HepG2 (cell line): ENCODE measurements around the gene LSMEM2. TPM values are rescaled to one million over a fixed set of nuclear protein-coding genes. Genes with fewer than 3 reads are reported as not detected.

Source experiments
- AGO2 ChIP-seq: fragments of 200-400 bp; formaldehyde crosslinking; optimal IDR thresholded peaks from 2 replicates; pipeline ENCODE3; 2017; ENCODE audit warnings: mild to moderate bottlenecking, low read depth, low read length, moderate library complexity
- FOXJ3 ChIP-seq: sonication (generic); formaldehyde crosslinking; IDR thresholded peaks from 2 replicates; pipeline ENCODE4 v1.4.0; 2020; ENCODE audit warnings: missing genetic modification reagents, mild to moderate bottlenecking, borderline replicate concordance
- FOXM1 ChIP-seq: sonication (generic); formaldehyde crosslinking; IDR thresholded peaks from 2 replicates; pipeline ENCODE4 v1.5.0; 2020; ENCODE audit warnings: missing genetic modification reagents
- HIC2 ChIP-seq: sonication (generic); formaldehyde crosslinking; IDR thresholded peaks from 2 replicates; pipeline ENCODE4 v1.9.0; 2022; ENCODE audit warnings: low read depth, missing genetic modification reagents
- IRF2 ChIP-seq: IDR thresholded peaks from 2 replicates; pipeline ENCODE4 v1.6.1; 2018; ENCODE audit warnings: missing genetic modification reagents, missing compliant biosample characterization
- MED1 ChIP-seq: sonication (generic); formaldehyde crosslinking; IDR thresholded peaks from 2 replicates; pipeline ENCODE4 v1.4.0; 2020; ENCODE audit warnings: missing genetic modification reagents
- NFE2L2 ChIP-seq: fragments of 150-350 bp; IDR thresholded peaks from 2 replicates; pipeline ENCODE4 v1.6.1; 2014; ENCODE audit warnings: low read length
- NKX3-1 ChIP-seq: sonication (generic); formaldehyde crosslinking; IDR thresholded peaks from 2 replicates; pipeline ENCODE4 v1.5.0; 2020; ENCODE audit warnings: missing genetic modification reagents
- PHF21A ChIP-seq: sonication (generic); formaldehyde crosslinking; IDR thresholded peaks from 2 replicates; pipeline ENCODE4 v1.5.0; 2020; ENCODE audit warnings: mild to moderate bottlenecking, missing genetic modification reagents
- POLR2AphosphoS2 ChIP-seq: IDR thresholded peaks from 2 replicates; pipeline ENCODE4 v1.6.1; 2011; ENCODE audit warnings: low read depth, low read length, improper control_type of control experiment
- PTBP1 ChIP-seq: fragments of 200-400 bp; formaldehyde crosslinking; IDR thresholded peaks from 2 replicates; pipeline ENCODE4 v1.6.1; 2018; ENCODE audit warnings: low read length, low read depth; ENCODE audit not compliant: poor library complexity, severe bottlenecking
- RBAK ChIP-seq: sonication (generic); formaldehyde crosslinking; IDR thresholded peaks from 2 replicates; pipeline ENCODE4 v1.5.1; 2020; ENCODE audit warnings: mild to moderate bottlenecking, missing genetic modification reagents
- RFX1 ChIP-seq: fragments of 450-650 bp; IDR thresholded peaks from 2 replicates; pipeline ENCODE4 v1.6.1; 2017
- RFX5 ChIP-seq: IDR thresholded peaks from 2 replicates; pipeline ENCODE4 v1.6.1; 2011; ENCODE audit warnings: low read depth, low read length, improper control_type of control experiment
- RORA ChIP-seq: sonication (generic); formaldehyde crosslinking; IDR thresholded peaks from 2 replicates; pipeline ENCODE4 v1.5.0; 2020; ENCODE audit warnings: mild to moderate bottlenecking, missing genetic modification reagents, moderate library complexity
- ZBTB42 ChIP-seq: sonication (generic); formaldehyde crosslinking; IDR thresholded peaks from 2 replicates; pipeline ENCODE4 v1.5.0; 2020; ENCODE audit warnings: mild to moderate bottlenecking, missing genetic modification reagents
- ZFP1 ChIP-seq: IDR thresholded peaks from 2 replicates; pipeline ENCODE4 v1.6.1; 2016
- ZMYM2 ChIP-seq: sonication (generic); formaldehyde crosslinking; IDR thresholded peaks from 2 replicates; pipeline ENCODE4 v1.8.0; 2022; ENCODE audit warnings: mild to moderate bottlenecking, missing genetic modification reagents
- ZNF136 ChIP-seq: sonication (generic); formaldehyde crosslinking; IDR thresholded peaks from 2 replicates; pipeline ENCODE4 v1.8.1; 2022; ENCODE audit warnings: low read depth, mild to moderate bottlenecking, moderate library complexity, missing genetic modification reagents
- ZNF230 ChIP-seq: sonication (generic); formaldehyde crosslinking; IDR thresholded peaks from 2 replicates; pipeline ENCODE4 v1.4.0; 2020; ENCODE audit warnings: mild to moderate bottlenecking, missing genetic modification reagents
- ZNF33A ChIP-seq: sonication (generic); formaldehyde crosslinking; IDR thresholded peaks from 2 replicates; pipeline ENCODE4 v1.5.1; 2020; ENCODE audit warnings: missing genetic modification reagents, mild to moderate bottlenecking, moderate library complexity, borderline replicate concordance
- ZNF547 ChIP-seq: sonication (generic); formaldehyde crosslinking; IDR thresholded peaks from 2 replicates; pipeline ENCODE4 v1.5.1; 2020; ENCODE audit warnings: mild to moderate bottlenecking, missing genetic modification reagents
- ZNF737 ChIP-seq: sonication (generic); formaldehyde crosslinking; IDR thresholded peaks from 2 replicates; pipeline ENCODE4 v1.5.0; 2020; ENCODE audit warnings: missing genetic modification reagents, mild to moderate bottlenecking, borderline replicate concordance
- ZNF770 ChIP-seq: sonication (generic); formaldehyde crosslinking; IDR thresholded peaks from 2 replicates; pipeline ENCODE4 v1.5.0; 2020; ENCODE audit warnings: mild to moderate bottlenecking, missing genetic modification reagents
- polyA plus RNA-seq, 8 experiments: library from polyadenylated mRNA; depleted of rRNA in 3 of 8; stranded (reverse) in 7 of 8; unstranded in 1 of 8; fragments of >200 nt; fragmentation: Illumina TruSeq in 4 of 8; extraction: Trizol in 4 of 8; gene quantifications; 2 replicates each; pipeline versions ENCODE4 v1.2.1 to v1.2.3, GENCODE V29; 2011 to 2016; ENCODE audit warnings: low read depth in 4 of 8, missing spikeins in 1 of 8, mixed read lengths in 1 of 8; ENCODE audit not compliant: insufficient read depth in 1 of 8
- total RNA-seq, 5 experiments: library from RNA; depleted of rRNA; stranded (reverse); fragments of >200 nt; fragmentation: Illumina TruSeq; extraction: Trizol; gene quantifications; 2 replicates each; pipeline ENCODE4 v1.2.3, GENCODE V29; 2016; ENCODE audit warnings: low read depth in 1 of 5

LSMEM2 gene
- total and polyA plus RNA-seq, 2 of the 13 experiments (the other 11 are each of a cell fraction or from before 2014, with no cell fraction given), result 0.07 to 0.41 TPM

GRCh38 chr3:50260027-50260941 lies 18.6 kb upstream of the LSMEM2 start (continued):
- 0 out of 2 replicates have a peak, but pooled peaks have one; percentile 2 for TF ChIP-seq NKX3-1 (CRISPR knock-in tag)
- peak; percentile 57; the same call in 1 of the 2 replicates for TF ChIP-seq FOXJ3 (CRISPR knock-in tag)
- TF ChIP-seq ZMYM2, result peak; percentile 34; the same call in 1 of the 2 replicates
- TF ChIP-seq POLR2AphosphoS2, result no peak
- 0 out of 2 replicates have a peak, but pooled peaks have one; percentile 7 for TF ChIP-seq FOXM1 (CRISPR knock-in tag)
- 0 out of 2 replicates have a peak, but pooled peaks have one; percentile 68 for TF ChIP-seq ZFP1 (CRISPR knock-in tag)
- TF ChIP-seq ZNF230 (CRISPR knock-in tag), result no peak
- no peak for TF ChIP-seq RORA (CRISPR knock-in tag)
- no peak; the same call in 1 of the 2 replicates for TF ChIP-seq ZNF547
- no peak for TF ChIP-seq ZNF136
- TF ChIP-seq AGO2, result peak; percentile 79
- TF ChIP-seq ZNF33A (CRISPR knock-in tag), result no peak
- TF ChIP-seq ZNF737 (CRISPR knock-in tag), result no peak
- TF ChIP-seq PTBP1, result no peak
- TF ChIP-seq RFX1, result no peak
- peak; percentile 46; the same call in 1 of the 2 replicates for TF ChIP-seq IRF2 (CRISPR knock-in tag)
- TF ChIP-seq ZBTB42, result peak; percentile 66; the same call in 1 of the 2 replicates
- TF ChIP-seq PHF21A (CRISPR knock-in tag), result peak; percentile 99
- no peak for TF ChIP-seq RFX5
- TF ChIP-seq RBAK, result no peak
- TF ChIP-seq ZNF770 (CRISPR knock-in tag), result peak; percentile 87
- TF ChIP-seq MED1, result peak; percentile 89
- no peak for TF ChIP-seq NFE2L2
- peak; percentile 92 for TF ChIP-seq HIC2 (CRISPR knock-in tag)
